NT2/D1 (cell line): ENCODE results near the gene LRRC56.
A peak's percentile ranks its signal among the peaks of the same experiment; 100 is the strongest.

Experiments
- DNase-seq: peaks from one replicate; pipeline ENCODE4 v3.0.0-alpha.2; 2011; ENCODE audit warnings: low read depth, low spot score
- H3K27me3 ChIP-seq: 2 replicates; pipeline ENCODE4 v1.6.0; 2011; ENCODE audit warnings: mild to moderate bottlenecking; ENCODE audit not compliant: insufficient read length, insufficient read depth
- H3K36me3 ChIP-seq: 2 replicates; pipeline ENCODE4 v1.6.1; 2011; ENCODE audit warnings: mild to moderate bottlenecking, low read length, mixed read lengths; ENCODE audit not compliant: insufficient read depth, insufficient read length
- H3K4me1 ChIP-seq: 2 replicates; pipeline ENCODE4 v1.5.1; 2011; ENCODE audit not compliant: insufficient read depth, insufficient read length
- H3K4me3 ChIP-seq: 2 replicates; pipeline ENCODE4 v1.5.1; 2011; ENCODE audit warnings: low read depth; ENCODE audit not compliant: insufficient read length
- H3K9ac ChIP-seq: 2 replicates; pipeline ENCODE4 v1.6.0; 2011; ENCODE audit warnings: low read depth; ENCODE audit not compliant: insufficient read length
- H3K9me3 ChIP-seq: 2 replicates; pipeline ENCODE4 v1.5.1; 2011; ENCODE audit warnings: mild to moderate bottlenecking, low read length; ENCODE audit not compliant: insufficient read depth
- SUZ12 ChIP-seq: IDR thresholded peaks from 2 replicates; pipeline ENCODE4 v1.6.1; 2011; ENCODE audit not compliant: insufficient read length, insufficient read depth; ENCODE audit errors: extremely low read depth
- YY1 ChIP-seq: IDR thresholded peaks from 2 replicates; pipeline ENCODE4 v1.6.1; 2011; ENCODE audit not compliant: insufficient read length, insufficient read depth
- ZNF274 ChIP-seq: IDR thresholded peaks from 2 replicates; pipeline ENCODE4 v1.6.1; 2011; ENCODE audit warnings: mild to moderate bottlenecking, low read depth, low read length

LRRC56 gene

DNA sequence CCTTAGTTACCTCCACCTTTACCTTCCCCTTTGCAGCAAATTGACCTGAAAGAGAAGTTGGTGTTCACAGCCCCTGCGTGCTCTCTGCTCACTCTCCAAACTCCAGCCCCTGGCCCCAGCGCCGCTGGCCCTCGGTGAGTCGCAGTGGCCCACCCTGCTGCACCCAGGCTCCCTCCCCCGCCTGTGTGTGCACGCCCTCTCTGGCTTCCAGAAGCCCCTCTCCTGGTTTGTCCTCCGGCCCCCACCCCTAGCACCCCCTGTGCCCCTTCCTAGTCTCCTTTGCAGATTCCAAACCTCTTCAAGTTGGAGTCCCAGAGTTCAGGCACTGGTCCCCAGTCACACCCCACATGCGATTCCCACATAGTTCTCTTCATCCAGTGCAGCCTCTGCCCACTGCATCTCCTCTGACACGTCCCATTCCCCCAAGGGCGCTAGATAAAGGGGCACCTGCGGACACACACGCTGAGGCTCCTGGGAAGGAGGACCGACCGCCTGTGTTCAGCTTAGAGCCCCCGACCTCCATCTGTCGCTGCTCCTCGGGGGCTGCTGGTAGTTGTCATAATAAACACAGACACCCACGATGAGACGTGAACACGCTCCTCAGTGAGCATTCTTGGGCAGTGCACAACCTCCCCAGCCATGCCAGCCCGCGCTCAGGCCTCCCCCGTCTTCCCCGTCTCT lies 37.4 kb downstream of the LRRC56 start:
- Histone ChIP-seq H3K4me3 (peak overlapping the region; percentile 78), H3K27me3 (peaks cover 21% of the 10 kb centered on the region), H3K9me3 (no peaks in the 10 kb centered on the region), H3K9ac (peak overlapping the region; percentile 87), H3K36me3 (peaks cover 28% of the 10 kb centered on the region), H3K4me1 (peaks cover 34% of the 10 kb centered on the region)
- TF ChIP-seq ZNF274 (no peak), YY1 (no peak), SUZ12 (no peak)
- DNase-seq: no peak

DNA sequence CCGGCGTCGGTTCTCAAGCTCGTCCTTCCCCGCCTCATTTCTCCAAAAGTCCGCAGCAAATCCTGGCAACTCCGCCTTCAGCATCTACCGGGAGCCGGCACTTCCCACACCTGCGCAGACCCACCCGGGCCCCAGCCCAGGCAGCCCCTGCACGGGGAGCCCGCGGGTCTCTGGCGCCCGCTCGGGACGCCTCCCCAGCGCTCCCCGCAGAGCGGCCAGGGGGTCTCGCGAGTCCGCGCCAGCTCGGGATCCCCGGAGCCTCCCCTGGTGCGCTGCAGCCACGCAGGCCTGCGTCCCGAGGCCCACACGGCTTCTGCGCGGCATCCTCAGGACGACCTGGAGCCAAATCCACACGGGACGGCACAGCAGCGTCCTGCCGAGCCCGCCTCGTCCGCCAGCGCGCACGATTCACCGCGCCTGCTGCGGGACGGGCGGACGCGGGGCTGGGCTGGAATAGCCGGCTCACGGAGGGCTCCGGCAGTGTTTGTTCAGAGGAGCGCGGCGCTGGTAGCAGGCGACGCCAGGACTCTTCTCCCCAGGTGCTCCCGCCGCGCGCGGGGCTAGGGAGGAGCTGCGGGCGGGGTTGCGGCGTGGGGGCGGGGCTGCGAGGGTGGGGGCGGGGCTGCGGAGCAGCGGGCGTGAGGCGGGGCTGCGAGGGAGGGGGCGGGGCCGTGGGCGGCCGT lies 38.1 kb downstream of the LRRC56 start:
- Histone ChIP-seq H3K9me3 (no peaks in the 10 kb centered on the region), H3K27me3 (peaks cover 20% of the 10 kb centered on the region), H3K9ac (peak overlapping the region; percentile 87), H3K4me3 (peak overlapping the region; percentile 78), H3K36me3 (peaks cover 35% of the 10 kb centered on the region), H3K4me1 (peaks cover 37% of the 10 kb centered on the region)
- TF ChIP-seq YY1: no peak
- no peak for TF ChIP-seq SUZ12
- TF ChIP-seq ZNF274: no peak
- no peak for DNase-seq

DNA sequence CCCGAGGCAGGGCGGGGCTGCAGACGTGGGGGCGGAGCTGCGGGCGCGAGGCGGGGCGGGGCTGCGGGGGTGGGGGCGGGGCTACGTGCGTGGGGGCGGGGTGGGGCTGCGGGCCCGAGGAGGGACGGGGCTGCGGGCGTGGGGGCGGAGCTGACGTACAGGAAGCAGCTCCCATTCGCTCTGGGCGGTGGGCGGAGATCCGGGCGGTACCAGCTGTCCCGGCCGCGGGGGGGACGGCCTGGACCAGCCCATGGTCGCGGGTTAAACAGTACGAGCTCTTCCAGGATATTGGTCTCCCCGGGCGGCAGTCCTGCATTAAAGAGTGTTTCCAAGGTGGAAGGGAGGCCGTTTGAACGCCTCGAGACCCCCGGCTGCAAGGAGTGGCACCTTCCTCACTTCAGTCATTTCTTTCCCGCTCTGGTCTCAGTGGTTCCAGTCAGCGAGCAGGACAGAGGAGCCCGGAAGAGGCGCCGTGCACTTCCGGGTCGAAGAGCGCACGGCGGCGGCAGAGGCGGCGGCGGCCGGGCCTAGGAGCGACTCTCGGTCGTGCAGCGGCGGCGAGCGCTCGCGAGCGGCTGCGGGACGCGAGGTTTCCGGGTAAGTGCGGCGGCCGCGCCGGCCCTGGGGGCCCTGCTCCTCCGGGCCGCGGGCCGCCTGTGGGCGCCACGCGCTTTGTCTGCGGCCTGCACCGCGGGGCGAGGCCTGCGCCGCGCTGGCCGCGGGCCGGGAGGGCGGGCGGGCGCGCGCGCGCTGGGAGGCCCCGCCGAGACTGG lies 38.9 kb downstream of the LRRC56 start, which contains the start of gene PHRF1:
Gene PHRF1 (plus strand): TSS at position 475 of the 773 bp plus-strand sequence. CDS start 5,043 bp downstream, outside the sequence.
- H3K36me3 ChIP-seq: peaks cover 37% of the 10 kb centered on the region
- DNase-seq: peak; percentile 89
- peak within 1 kb of the TSS; percentile 99 for H3K9ac ChIP-seq
- TF ChIP-seq SUZ12 (no peak), ZNF274 (no peak), YY1 (no peak)
- peaks cover 36% of the 10 kb centered on the region for H3K4me1 ChIP-seq
- H3K27me3 ChIP-seq: peaks cover 20% of the 10 kb centered on the region
- H3K9me3 ChIP-seq: no peaks in the 10 kb centered on the region
- H3K4me3 ChIP-seq: peak within 1 kb of the TSS; percentile 92

DNA sequence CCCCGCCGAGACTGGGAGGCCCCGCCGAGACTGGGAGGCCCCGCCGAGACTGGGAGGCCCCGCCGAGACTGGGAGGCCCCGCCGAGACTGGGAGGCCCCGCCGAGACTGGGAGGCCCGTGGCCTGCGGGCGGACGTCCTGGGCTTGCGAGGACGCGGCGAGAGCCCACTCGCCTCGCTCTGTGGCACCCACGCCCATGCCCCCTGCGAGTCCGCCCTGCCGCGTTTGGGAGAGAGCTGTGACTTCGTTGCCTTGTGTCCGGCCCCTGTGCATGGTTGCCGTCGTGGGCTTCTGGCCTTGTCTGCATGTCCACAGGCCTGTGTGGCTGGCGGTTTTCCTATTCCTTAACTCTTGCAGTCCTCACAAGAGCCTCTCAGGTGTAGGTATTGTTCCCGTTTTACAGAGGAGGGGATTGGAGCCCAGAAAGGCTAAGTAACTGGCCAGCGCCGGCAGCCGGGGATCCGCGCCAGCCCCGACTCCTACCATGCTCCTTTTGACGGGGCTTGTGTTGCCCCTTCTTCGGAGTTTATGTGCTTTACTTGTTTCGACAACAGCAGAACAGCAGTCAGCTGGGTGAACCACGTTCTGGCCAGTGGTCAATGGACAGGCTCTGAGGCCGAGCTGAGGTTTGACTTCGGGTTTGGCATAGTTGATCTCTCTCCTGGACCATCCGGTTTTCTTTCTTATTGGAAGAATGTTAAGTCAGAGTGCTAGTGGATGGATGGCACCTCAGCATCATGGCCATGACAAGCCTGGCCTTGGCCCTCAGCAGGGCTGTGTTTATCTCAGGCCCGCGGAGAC lies 39.7 kb downstream of the LRRC56 start:
- peak overlapping the region; percentile 99 for H3K9ac ChIP-seq
- H3K4me1 ChIP-seq: peaks cover 29% of the 10 kb centered on the region
- H3K9me3 ChIP-seq: no peaks in the 10 kb centered on the region
- H3K36me3 ChIP-seq: peaks cover 45% of the 10 kb centered on the region
- peaks cover 20% of the 10 kb centered on the region for H3K27me3 ChIP-seq
- DNase-seq: no peak
- TF ChIP-seq ZNF274: no peak
- no peak for TF ChIP-seq YY1
- no peak for TF ChIP-seq SUZ12
- peak overlapping the region; percentile 92 for H3K4me3 ChIP-seq

DNA sequence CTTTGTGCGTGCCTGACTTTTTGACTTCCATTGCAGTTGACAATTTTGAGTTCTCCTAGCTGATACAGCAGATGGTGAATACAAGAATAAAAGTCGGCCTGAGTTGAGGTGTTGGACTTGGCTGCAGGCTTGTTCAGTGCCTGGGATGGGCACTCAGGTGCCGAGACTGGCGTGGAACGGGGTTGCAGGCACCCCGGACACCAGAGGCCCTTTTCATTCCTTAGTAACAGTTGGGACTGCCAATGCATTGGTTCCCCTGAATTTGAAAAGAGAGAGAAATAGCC lies 40.2 kb downstream of the LRRC56 start:
- Histone ChIP-seq H3K9me3 (no peaks in the 10 kb centered on the region), H3K4me3 (peak overlapping the region; percentile 92), H3K27me3 (peaks cover 20% of the 10 kb centered on the region), H3K36me3 (peaks cover 49% of the 10 kb centered on the region), H3K4me1 (peaks cover 29% of the 10 kb centered on the region), H3K9ac (peak overlapping the region; percentile 99)
- TF ChIP-seq SUZ12: no peak
- no peak for DNase-seq

DNA sequence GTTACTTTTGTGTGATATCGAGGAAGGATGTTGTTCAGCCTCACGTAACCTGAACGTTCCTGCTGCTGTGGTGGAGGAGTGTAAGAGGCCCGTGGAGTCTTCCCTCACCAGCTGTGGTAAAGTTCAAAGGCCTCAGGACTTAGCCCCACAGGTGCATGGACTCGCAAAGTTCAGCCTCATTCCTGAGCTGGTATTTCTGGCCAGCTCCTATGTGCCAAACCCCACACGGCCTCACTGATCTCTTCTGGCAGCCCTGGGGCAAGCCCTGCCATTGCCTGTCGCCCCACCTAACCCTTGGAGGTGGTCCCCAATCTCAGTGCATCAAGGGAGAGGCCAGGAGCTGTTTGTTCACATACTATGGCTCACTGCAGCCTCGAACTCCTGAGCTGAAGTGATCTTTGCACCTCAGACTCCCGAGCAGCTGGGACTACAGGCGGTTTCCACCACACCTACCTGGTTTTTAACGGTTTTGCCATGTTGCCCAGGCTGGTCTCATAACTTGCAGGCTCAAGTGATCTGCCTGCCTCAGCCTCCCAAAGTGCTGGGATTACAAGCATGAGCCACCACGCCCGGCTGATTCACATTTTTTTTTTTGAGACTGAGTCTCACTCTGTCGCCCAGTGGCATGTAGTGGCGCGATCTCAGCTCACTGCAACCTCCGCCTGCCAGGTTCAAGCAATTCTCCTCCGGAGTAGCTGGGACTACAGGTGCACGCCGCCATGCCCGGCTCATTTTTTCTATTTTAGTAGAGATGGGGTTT lies 41.1 kb downstream of the LRRC56 start:
- Histone ChIP-seq H3K27me3 (peaks cover 17% of the 10 kb centered on the region), H3K4me1 (peaks cover 23% of the 10 kb centered on the region), H3K4me3 (no peak overlapping the region), H3K9me3 (no peaks in the 10 kb centered on the region), H3K9ac (peak overlapping the region; percentile 99), H3K36me3 (peaks cover 53% of the 10 kb centered on the region)
- no peak for TF ChIP-seq ZNF274
- TF ChIP-seq SUZ12: no peak
- no peak for TF ChIP-seq YY1
- no peak for DNase-seq
